ENCODE results near the gene TTC21B. TPM values are rescaled to one million over a fixed set of nuclear protein-coding genes. Genes with fewer than 3 reads are reported as not detected.

TTC21B gene
- total RNA-seq, 4 donors from 2014 or later: 27.6 to 79.2 (median 36.9) TPM

GRCh38 chr2:165911231-165911630, 42.3 kb downstream of the TTC21B start:
- H3K27ac ChIP-seq: no peak overlapping the region
- TF ChIP-seq CTCF (IDR thresholded peaks at IDR 0.05): no peak
- no peak for TF ChIP-seq POLR2A (IDR thresholded peaks at IDR 0.05)
- H3K9me3 ChIP-seq: no peaks in the 10 kb centered on the region
- no peaks in the 10 kb centered on the region for H3K27me3 ChIP-seq
- no peak overlapping the region for H3K4me3 ChIP-seq
- no peaks in the 10 kb centered on the region for H3K36me3 ChIP-seq
- H3K4me1 ChIP-seq: no peaks in the 10 kb centered on the region
- intact Hi-C loops (cut with DNase I; ENCODE audit: low total_unique reads): no loop called here
- no peak for DNase-seq

GRCh38 chr2:165909466-165909865, 44.1 kb downstream of the TTC21B start:
- intact Hi-C loops (cut with DNase I; ENCODE audit: low total_unique reads): no loop called here

GRCh38 chr2:165905854-165906253, 47.7 kb downstream of the TTC21B start:
- intact Hi-C loops (cut with DNase I; ENCODE audit: low total_unique reads): no loop called here

More at GRCh38 chr2:165909466-165909865, 44.1 kb downstream of the TTC21B start:
- DNase-seq: no peak
- TF ChIP-seq POLR2A (IDR thresholded peaks at IDR 0.05) (no peak), CTCF (IDR thresholded peaks at IDR 0.05) (no peak)
- no peaks in the 10 kb centered on the region for H3K4me1 ChIP-seq
- no peaks in the 10 kb centered on the region for H3K36me3 ChIP-seq
- H3K27me3 ChIP-seq: no peaks in the 10 kb centered on the region
- no peaks in the 10 kb centered on the region for H3K9me3 ChIP-seq
- H3K4me3 ChIP-seq: no peak overlapping the region
- no peak overlapping the region for H3K27ac ChIP-seq

GRCh38 chr2:165905269-165905668, 48.3 kb downstream of the TTC21B start:
- H3K4me3 ChIP-seq: no peak overlapping the region
- H3K4me1 ChIP-seq: no peaks in the 10 kb centered on the region
- no peaks in the 10 kb centered on the region for H3K27me3 ChIP-seq
- TF ChIP-seq CTCF (IDR thresholded peaks at IDR 0.05): no peak
- TF ChIP-seq POLR2A (IDR thresholded peaks at IDR 0.05): no peak
- DNase-seq: no peak
- H3K9me3 ChIP-seq: no peaks in the 10 kb centered on the region
- intact Hi-C loops (cut with DNase I; ENCODE audit: low total_unique reads): no loop called here
- no peak overlapping the region for H3K27ac ChIP-seq
- H3K36me3 ChIP-seq: no peaks in the 10 kb centered on the region

More at GRCh38 chr2:165905854-165906253, 47.7 kb downstream of the TTC21B start:
- no peaks in the 10 kb centered on the region for H3K36me3 ChIP-seq
- no peak for TF ChIP-seq POLR2A (IDR thresholded peaks at IDR 0.05)
- no peak for TF ChIP-seq CTCF (IDR thresholded peaks at IDR 0.05)
- H3K27ac ChIP-seq: no peak overlapping the region
- H3K4me1 ChIP-seq: no peaks in the 10 kb centered on the region
- DNase-seq: no peak
- H3K4me3 ChIP-seq: no peak overlapping the region
- no peaks in the 10 kb centered on the region for H3K9me3 ChIP-seq
- H3K27me3 ChIP-seq: no peaks in the 10 kb centered on the region

- Histone ChIP-seq H3K27me3 (no peaks in the 10 kb centered on the region), H3K4me3 (no peak overlapping the region), H3K27ac (no peak overlapping the region), H3K9me3 (no peaks in the 10 kb centered on the region), H3K4me1 (no peaks in the 10 kb centered on the region), H3K36me3 (no peaks in the 10 kb centered on the region)
- TF ChIP-seq CTCF (IDR thresholded peaks at IDR 0.05) (no peak), POLR2A (IDR thresholded peaks at IDR 0.05) (no peak)
- DNase-seq: no peak
- intact Hi-C loops (cut with DNase I; ENCODE audit: low total_unique reads): no loop called here
Measured at GRCh38 chr2:165904432-165904831, 49.1 kb downstream of the TTC21B start.
